Activated CD8-positive, alpha-beta memory T cell treated with anti-CD3 and anti-CD28 coated beads, Interleukin-2, amount 50 U/mL, for 48 hours (primary cell): ENCODE results near the gene MPST.
"Not testable (repeated sequence)": the region's sequence is repeated elsewhere in the genome, so short reads cannot be mapped to it uniquely, and the experiment has no call there.

Experiments
- DNase-seq: peaks from one replicate; pipeline ENCODE4 v3.0.0-alpha.2; 2020

Gene MPST

DNA sequence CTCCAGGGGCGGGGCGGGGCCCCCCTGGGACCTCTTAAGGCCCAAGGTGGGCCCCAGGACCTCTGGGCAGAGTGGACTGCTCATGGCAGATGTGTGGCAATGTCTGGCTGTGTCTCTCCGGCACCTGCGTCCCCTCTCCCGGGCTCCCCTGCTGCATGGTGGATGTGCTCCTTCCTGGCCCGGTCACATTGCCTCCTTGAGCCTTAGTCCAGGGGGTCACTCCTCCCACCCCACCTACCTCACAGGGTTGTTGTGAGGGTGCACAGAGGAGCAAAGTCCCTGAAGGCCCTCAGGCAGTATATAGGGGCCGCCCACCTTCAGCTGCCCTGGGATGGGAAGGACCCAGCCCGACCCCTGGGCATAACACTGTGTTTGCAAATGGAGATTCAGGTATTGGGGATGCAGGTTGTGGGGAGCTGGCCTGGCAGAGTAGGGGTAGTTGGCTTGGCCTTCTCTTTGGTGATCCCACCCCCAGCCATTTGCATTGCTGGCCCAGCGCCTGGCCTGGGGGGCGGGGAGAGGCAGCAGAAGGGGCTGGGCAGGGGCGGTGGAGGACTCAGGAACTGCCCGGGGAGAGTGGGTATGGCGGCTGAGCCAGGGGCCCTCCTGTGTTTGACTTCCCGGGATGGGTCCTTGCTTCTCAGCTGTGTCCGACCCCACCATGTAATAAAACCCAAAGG lies 43.3 kb downstream of the MPST start:
- DNase-seq: no peak

DNA sequence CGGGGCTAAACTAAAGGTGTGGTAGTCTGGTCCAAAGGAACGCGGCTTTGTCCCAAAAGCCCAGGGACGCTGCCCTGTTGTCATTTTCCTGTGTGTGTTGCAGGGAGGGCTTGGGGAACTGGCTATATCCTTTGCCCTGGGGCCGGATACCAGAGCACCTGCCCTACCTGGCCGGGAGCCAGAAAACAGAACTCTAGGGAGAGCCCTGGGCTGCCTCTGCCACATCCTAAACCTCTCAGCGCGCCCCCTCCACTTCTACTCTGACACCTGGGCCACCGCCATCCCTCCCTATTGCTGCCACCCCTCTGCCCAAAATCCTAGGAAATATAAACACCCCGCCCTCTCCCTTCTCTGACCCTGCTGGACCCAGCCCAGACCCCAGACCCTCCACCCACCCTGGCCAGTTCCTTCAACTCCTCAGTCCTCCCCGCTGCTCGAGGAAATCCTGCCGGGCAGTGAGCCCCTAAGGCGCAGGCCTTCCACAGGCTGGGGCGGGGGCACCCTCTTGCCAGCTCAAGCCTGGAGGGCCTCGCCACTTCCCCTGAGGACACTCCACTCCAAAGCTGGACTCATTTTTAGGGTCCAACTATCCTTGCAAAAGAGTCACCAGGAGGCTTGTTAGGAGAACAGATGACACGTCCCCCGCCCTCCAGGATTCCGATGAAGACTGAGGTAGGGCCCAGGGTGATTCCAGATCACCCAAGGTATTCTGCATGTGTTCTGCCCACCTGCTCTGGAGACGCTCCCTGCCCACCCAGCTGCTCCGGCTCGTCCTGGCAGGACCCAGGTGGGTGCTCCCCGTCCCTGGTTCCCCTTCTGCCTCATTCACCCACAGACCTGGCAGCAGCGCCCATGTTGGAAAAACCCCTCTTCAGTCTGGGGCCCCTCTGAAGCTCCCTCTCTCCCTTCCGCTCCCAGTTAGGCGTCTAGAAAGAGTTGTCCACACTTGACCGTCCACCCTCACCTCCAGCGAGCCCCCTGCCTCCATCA lies 44.2 kb downstream of the MPST start:
- no peak for DNase-seq

DNA sequence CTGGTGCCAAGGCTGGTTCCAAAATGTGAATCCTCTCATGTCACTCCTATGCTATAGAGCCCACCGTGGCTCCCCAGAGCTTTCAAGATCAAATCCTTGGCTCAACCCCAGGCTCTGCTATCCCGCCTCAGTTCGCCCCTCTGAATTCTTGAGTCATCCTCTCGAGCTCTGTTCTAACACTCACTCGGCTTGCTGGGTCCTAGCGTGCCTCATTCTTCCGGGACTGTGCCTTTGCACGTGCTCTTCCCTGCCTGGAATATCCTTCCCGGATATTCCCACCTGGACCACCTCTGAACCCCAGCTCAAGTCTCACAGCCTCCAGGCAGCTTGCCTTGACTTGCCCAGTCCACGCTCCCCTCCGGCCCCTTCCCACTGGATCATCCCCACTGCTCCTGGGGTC lies 45.0 kb downstream of the MPST start:
- DNase-seq: no peak

DNA sequence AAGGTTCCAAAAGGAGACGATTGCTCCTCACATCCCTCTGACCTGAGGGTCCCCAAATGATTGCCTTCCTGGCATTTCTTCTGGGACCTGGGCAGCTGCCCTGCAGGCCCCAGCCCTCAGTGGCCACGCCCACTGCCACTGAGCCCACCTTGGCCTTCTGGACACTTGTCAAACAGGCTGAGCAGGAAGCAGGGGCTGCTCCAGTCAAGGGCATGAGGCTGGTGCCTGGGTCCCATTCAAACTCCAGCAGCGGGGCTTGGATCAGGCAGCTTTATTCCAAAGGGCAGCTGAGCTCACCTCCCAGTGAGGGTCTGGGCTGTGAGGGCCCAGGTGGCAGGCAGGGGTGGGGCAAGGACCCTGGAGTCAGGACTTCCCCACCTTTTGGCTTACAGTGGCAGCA lies 45.6 kb downstream of the MPST start:
- DNase-seq: no peak

DNA sequence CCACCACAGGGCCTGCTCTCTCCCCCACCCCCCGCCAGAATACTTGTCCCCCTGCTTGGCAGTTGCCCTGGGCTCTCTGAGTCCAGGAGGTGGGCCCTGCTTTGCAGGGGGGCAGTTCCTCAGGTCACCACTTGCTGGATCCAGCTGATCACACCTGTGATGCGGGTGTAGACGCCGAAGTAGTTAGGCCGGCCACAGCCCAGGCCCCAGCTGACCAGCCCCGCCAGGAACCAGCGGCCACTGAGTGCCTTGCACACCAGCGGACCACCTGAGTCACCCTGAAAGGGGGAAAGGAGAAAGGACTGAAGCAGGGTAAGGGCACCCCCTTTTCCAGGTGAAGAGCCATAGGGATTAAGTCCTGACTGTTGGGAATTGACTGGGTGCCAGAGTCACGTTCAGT lies 46.4 kb downstream of the MPST start:
- DNase-seq: no peak

DNA sequence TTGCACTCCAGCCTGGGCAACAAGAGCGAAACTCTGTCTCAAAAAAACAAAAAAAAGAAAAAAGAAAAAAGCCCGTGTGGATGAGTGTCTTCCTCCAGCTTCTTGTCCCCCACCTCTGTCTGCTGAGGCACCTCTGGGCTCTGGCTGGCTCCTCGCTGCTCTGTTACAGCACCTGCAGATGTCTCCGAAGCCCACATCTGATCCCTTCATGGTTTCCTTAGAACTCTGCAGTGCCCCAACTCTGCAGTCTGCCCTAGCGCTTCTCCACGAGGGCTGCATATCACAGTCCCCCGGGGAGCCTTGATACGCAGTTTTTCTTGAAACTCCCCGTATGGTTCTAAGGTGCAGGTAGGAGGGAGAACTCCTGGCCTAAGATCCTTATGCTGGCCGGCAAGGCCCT lies 47.9 kb downstream of the MPST start:
- DNase-seq: no peak

DNA sequence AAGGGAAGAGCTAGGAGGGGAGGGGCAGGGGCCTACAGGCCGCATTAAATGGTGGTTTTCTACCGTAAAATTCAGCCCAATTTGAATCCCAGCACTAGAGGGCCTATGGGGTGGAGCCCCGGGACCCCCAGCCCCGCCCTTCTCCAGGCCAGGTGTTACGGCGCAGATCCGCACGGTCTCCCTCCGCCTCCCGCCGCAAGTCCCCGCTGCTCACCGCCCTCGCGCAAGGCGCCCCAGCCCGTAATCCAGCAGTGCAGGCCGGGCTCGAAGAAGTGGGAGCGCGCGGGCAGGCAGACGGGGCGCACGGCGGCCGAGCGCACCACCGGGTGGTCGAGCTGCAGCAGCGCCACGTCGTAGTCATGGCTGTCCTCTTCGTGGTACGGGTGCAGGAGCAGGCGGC lies 49.3 kb downstream of the MPST start:
- DNase-seq: no peak

DNA sequence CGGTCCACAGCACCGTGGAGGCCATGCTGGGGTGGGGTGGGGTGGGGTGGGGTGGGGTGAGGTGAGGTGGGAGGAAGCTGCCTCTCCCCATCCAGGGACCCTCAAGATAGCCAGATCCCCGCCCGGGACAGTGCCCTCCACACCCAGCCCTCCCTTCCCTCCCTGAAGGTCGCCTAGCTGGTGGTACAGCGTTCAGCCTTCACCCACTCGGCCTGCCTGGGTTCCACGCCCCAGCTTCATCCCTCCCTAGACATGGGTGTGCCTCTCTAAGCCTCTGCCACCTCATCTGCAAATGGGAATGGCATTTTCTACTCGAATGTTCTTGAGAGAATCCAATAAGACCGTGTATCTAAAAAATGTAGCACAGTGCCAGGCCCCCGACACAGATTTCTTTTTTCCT lies 49.8 kb downstream of the MPST start:
- no peak for DNase-seq

DNA sequence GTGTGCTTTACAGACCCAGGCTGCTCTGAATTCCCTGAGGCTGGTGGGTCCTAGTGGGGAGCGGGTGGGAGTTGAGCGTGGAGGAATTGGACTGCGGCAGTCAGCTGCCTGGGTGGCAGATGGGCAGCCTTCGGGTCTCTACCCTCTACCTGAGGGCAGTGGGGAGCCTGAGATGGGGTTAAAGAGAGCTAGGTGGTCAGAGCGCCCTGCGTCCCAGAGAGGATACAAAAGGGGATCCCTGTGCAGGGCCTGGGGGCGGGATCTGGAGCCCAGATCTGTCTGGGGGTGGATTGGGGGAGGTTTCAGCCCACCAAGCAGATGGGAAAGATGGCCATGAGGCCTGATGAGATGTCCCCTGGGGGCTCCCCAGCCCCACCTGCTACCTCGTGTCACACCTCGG lies 50.2 kb downstream of the MPST start:
- DNase-seq: no peak

DNA sequence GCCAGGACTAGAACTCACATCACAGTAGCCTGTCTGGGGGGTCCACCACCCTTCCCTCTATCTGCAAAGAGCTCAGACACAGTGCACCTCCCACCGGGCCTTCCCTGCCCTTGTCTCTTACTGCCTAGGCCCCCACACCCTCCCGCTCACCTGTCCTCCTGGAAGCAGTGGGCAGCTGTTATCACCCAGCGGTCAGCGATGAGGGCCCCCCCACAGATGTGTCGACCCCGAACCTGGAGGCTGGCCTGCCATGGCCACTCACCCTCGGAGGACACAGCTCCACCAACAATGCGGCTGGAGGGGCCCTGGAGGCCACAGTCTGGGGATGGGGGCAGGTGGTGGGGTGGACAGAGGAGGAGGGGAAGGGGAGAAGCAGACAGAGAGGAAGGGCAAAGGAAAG lies 50.8 kb downstream of the MPST start:
- DNase-seq: no peak

DNA sequence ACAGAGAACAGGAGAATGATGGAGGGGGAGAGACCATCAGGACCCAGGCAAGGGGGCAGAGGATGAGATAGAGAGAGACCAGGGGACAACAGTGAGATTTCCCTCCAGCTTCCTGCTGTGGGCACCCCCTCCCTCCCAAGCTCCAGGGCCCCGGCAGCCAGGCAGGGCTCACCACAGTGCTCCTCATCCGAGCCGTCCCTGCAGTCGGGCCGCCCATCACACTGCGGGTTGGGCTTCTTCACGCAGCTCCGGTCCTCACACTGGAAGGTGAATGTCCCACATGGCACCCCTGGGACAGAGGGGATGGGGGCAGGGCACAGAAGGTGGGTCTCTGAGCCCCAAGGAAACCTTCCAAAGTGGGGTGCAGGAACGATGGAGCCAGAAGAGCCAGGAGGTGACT lies 51.2 kb downstream of the MPST start:
- no peak for DNase-seq

DNA sequence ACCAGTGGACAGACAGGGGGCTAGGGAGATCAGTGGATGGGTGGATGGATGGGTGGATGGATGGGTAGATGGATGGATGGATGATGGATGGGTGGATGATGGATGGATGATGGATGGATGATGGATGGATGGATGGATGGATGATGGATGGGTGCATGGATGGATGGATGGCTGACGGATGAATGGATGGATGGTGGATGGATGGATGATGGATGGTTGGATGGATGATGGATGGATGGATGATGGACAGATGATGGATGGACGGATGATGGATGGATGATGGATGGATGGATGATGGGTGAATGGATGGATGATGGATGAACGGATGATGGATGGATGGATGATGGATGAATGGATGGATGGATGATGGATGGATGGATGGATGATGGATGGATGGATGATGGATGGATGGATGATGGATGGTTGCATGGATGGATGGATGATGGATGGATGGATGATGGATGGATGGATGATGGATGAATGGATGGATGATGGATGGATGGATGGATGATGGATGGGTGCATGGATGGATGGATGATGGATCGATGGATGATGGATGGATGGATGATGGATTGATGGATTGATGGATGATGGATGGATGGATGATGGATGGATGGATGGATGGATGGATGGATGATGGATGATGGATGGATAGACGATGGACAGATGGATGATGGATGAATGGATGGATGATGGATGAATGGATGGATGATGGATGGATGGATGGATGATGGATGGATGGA lies 52.5 kb downstream of the MPST start:
- not testable (repeated sequence) for DNase-seq

DNA sequence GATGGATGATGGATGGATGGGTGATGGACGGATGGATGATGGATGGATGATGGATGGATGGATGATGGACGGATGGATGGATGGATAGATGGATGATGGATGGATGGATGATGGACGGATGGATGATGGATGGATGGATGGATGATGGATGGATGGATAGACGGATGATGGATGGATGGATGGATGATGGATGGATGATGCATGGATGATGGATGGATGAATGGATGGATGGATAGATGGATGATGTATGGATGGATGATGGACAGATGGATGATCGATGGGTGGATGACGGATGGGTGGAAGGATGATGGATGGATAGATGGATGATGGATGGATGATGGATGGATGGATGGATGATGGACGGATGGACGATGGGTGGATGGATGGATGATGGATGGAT lies 53.1 kb downstream of the MPST start:
- no peak for DNase-seq

DNA sequence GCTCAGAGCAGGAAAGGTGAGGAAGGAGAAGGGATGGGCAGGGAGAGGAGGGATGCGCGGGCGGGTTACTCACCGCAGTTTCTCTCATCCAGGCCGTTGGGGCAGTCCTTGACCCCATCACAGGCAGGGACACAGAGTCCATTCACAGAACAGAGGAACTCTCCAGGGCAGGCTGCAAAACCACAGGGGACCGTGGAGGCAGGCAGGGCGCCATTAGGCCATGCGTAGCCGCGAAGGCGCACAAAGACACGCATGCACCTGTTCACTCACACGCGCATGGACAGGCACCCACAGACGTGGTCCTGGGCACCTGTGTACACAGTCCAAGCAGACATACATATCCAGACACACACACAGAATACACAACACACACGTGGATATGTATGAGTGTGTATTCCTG lies 55.0 kb downstream of the MPST start:
- DNase-seq: no peak

DNA sequence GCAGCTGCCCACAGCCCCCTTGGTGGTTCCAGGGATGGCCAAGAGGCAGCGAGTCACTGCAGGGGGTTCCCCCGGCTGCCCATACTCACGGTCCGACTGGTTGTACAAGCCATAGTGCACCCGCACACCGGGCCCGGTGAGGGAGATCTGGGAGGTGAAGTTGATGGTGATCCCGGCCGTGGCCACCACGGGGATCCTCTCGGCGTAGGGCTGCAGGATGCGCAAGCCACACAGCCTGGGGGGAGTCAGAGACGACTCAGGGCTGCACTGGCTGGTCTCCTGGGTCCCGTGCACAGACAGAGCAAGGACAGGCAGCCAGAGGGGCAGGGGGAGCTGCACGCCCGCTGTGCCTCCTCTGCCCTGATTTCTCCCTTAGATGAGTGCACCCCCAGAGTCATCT lies 55.5 kb downstream of the MPST start:
- no peak for DNase-seq

DNA sequence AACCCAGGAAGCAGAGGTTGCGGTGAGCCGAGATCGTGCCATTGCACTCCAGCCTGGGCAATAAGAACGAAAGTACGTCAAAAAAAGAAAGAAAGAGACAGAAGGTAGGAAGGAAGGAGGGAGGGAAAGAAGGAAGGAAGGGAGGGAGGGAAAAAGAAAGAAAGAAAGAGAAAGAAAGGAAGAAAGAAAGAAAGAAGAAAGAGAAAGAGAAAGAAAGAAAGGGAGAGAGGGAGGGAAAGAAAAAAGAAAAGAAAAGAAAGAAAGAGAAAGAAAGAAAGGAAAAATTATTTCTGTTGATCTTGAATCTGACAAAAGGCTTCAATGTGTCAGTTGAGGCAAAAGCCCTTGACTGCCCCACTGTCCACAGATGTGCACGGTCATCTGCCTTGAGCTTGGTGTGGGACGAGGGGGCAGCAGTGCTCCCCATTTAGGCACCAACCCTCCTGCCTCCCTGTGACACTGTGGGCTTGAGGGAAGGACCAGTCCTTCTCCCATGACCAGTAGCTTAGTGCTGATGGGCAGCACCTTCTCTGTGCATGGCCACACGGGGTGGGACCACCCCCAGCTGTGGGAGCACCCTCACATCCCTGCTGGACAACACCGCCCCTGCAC lies 56.4 kb downstream of the MPST start:
- no peak for DNase-seq

DNA sequence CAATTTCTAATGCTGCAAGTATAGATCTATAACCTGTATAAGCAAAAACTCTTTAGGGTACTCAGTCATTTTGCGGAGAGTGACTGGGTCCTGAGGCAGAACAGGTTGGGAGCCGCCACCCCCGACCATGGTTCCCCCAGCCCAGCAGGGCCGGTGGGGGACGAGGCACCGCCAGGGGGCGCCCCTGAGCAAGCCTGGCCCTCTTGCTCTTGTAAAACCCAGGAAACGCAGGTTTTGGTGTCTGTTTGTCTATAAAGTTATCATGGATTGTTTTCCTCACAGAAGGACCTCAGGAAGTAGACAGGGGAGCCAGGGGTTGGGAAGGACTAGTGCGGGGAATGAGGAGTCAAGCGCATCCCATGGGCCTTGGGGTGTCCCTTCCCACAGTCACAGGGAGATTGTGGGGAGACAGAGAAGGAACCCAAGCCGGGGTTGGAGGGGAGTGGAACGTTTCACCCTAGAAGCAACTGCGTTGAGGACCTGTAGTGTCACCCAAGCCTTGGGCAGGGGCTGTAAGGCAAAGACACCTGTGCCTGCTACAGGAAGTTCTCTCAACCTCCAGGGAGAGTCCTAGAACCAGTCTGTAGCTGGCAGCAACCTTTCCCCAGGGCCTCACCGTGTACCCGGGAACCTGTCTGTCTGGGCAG lies 58.4 kb downstream of the MPST start:
- DNase-seq: peak; percentile 100

DNA sequence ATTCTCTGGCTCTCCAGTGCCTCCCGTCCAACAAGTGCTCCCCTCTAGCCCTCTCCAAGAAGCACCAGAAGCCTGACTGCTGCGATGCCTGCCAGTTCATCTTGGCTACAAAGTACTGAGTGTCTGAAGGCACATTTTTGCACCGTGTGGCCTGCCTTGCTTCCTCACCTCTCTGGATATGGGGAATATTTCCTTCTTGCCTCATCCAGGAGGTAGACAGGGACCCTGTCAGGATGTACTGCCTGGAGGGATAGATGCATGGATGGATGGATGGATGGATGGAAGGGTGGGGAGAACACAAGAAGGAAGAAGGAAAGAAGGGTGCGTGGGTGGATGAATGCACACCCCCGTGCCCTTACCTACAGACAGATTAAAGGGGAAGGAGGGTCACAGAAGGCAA lies 59.6 kb downstream of the MPST start:
- DNase-seq: no peak
